ENCODE data around the gene COL23A1.
"Not testable (repeated sequence)": the region's sequence is repeated elsewhere in the genome, so short reads cannot be mapped to it uniquely, and the experiment has no call there.

COL23A1 gene

DNA sequence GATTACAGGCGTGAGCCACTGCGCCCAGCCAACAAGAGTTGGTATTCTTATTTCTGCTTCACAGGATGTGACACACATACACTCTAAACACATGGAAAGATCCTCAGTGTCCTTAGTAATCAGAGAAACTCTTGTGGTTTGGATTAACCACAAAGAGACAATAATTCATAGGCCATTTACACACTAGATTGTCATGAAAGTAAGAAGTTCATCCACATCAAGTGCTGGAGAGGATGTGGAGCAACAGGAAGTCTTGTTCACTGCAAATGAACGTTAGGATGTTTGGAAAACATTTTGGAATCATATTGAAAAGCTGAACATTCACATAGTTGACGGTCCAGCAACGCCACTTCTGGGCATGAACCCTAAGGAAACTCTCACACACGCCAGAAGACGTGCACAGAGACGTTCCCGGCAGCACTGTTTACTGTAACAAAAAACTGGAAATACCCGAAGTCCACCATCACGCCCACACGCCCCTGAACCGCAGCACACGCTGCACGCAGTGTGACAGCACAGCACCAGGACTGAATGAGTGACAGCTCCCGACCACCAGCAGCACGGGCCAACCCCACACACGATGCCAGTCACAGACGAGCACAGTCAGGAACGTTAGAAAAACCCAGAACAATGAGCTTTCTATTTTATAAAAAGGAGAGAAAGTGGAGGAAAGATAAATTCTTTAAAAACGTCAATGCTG, 87.6 kb downstream of the COL23A1 start:
- no peak for DNase-seq

GRCh38 chr5:178499352-178499751, 90.8 kb downstream of the COL23A1 start:
- no peak for DNase-seq

DNA sequence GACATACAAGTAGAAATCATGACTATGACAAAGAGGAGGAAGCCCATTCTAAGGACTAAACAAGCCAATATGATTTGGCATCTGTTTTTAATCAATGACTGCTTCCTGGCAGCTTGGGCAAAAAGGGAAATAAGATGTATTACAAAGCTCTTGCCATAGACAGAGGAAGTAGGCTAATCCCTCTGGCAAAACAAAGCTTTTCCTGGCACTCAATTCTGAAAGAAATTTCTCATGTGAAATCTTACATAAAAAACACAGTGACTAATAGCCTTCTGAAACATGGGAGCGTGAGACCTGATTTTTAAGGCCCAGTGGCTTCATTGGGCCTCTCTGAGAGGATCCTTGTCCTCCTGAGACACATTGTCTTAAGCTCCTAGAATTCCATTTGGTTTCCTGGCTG, 93.6 kb downstream of the COL23A1 start:
- DNase-seq = no peak

- no peak for DNase-seq
These were observed 94.0 kb downstream of the COL23A1 start for GRCh38 chr5:178496214-178496613.

DNA sequence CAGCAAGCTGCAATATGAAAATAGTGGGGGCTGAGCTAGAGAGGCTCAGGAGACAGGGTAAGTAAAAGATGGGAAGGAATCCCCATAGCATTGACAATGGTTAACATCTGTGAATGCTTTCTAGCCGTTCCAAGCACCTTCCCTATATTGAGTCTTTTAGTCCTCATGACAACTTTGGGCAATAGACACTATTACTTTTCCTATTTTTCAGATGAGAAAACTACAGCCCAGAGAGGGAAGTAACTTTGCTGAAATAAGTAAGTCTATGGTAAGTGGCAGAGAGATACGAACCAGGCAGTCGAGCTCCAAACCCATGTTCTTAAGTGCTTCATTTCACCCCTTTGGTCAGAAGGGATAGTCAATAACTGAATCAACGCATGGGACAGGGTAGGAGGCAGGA, 94.5 kb downstream of the COL23A1 start:
- DNase-seq = no peak

GRCh38 chr5:178492278-178492677, 97.9 kb downstream of the COL23A1 start:
- no peak for DNase-seq

GRCh38 chr5:178490935-178491652, 99.1 kb downstream of the COL23A1 start:
- DNase-seq = no peak

DNA sequence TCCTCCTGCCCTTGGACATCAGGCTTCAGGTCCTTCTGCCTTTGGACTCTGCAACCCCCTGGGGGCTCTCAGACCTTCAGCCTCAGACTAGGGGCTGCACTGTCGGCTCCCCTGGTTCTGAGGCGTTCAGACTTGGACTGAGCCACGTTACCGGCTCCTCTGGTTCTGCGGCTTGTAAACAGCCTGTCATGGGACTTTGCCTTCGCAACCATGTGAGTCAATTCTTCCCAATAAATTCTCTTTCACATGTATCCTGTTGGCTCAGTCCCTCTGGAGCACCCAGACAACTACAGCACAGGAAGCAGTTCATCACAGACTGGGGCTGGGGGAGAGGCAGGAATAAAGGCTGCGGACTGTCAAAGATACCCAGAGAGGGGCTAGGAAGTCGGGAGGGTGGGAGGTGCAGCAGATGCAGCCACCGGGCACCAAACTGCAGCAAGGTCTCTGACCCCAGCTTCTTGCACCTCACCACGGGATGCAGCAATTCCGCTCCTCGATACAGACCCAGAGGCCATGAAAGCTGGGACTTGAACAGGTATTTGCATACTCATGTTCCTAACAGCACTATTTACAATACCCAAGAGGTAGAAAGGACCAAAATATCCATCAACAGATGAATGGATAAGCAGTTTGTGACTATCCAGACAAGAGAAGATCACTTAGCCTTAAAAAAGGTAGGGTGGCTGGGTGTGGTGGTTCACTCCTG, 100.8 kb downstream of the COL23A1 start:
- DNase-seq = no peak

DNA sequence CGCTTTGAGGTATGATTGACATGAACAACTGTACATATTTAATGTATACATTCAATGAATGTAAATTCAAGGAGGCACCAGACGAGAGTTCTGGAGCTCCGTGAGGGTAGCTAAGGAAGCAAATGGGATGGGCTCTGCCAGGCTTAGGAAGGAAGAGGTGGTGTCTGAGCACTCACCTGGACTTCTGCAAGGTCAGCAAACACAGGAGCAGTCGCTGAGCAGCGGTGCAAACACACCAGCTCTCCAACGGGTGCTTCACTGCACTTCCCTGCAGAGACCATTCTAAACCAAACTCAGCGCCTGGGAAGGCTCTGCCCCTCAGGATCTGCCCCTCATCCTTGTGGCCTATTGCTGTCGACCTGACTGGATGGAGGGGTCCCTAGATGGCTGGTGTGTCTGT, 101.5 kb downstream of the COL23A1 start:
- DNase-seq = no peak

DNA sequence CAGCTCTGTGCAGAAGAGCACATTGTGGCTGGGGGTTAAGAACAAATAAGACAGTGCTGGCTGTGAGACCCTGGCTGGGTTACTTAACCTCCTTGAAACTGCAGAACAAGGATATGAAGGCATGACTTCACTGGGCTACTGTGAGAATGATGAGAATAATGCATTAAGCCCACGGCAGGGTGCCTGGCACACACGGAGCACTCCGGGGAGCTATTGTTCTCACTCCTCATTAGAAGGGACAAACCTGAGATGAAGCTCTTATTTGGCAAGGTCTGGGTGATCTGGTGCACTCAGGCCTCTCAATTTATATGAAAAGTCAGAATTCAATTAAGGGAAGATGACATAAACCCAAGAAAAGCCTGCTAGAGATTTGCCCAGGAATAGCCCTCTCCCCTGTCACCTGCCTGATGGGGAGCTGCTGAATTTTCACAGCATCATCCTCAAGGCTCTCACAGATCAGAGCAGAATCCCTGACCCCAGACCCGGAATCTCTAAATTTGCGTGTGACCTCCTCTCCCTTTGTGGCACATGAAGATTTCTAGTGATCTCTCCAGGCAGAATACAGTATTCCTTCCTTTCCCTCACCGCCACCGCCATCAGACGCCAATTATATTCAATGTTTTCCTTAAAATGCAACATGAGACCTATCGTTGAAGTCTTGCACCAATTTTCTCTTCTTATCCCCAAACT, 102.1 kb downstream of the COL23A1 start:
- DNase-seq = no peak

DNA sequence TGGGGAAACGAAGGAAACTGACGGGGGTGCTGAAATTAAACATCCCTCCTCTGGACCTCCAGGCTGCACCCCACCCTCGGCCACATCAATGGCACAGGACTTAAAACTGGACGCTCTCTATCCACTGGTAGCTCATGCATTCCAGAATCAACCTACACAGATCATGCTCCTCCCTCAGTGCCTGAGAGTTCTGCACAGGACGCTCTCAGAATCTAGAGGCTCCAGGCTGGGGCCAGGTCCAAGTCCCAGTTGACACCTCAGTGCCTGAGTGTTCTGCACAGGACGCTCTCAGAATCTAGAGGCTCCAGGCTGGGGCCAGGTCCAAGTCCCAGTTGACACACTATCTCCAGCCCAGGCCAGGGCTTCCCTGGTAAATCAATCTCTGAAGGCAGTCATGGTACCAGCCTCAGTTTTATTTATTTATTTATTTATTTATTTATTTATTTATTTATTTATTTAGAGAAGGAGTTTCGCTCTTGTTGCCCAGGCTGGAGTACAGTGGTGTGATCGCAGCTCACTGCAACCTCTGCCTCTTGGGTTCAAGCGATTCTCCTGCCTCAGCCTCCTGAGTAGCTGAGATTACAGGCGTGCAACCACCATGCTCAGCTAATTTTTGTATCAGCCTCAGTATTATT, 103.2 kb downstream of the COL23A1 start:
- DNase-seq = not testable (repeated sequence)

DNA sequence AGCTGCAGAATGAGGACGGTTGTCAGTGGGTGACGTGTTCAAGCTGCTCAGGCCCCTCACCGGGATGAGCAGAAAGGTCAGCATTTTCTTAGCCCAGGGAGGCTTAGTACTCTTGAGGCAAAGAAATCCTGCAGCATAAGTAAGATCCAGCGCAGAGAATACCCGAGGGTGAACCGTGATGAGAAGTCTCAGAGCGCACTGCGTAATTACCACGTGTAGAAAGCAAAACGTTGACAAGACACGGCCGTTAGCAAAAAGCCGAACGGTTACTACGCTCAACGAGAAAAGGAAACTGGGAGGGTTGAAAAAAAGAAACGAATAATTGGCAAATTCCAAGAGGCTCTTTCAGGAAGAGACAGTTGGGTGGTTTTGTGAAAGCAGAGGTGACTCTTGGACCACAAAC, 104.0 kb downstream of the COL23A1 start:
- no peak for DNase-seq

- DNase-seq = peak; percentile 13
These were observed 106.6 kb downstream of the COL23A1 start for GRCh38 chr5:178483620-178484019.

DNA sequence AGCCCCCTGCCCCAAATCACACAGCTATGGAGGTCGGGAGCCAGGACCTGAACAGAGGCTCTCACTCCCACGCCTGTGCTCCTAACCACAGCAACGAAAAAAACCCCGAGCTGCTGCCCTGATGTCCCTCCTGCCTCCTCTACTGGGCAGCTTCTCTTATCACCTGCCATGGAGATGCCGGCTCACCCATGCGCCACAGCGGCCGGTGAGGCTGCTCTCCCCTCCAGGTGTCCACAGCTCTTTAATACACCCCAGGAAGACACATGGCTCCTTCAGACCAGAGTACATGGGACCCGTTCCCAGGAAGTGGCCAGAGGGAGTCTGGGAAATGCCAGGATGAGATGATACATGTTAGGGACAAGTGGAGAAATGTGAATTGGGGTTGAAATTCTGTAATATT, 110.9 kb downstream of the COL23A1 start:
- no peak for DNase-seq

- DNase-seq = no peak
These were observed 111.8 kb downstream of the COL23A1 start for GRCh38 chr5:178478370-178478769.

GRCh38 chr5:178477802-178478201, 112.4 kb downstream of the COL23A1 start:
- DNase-seq = no peak

DNA sequence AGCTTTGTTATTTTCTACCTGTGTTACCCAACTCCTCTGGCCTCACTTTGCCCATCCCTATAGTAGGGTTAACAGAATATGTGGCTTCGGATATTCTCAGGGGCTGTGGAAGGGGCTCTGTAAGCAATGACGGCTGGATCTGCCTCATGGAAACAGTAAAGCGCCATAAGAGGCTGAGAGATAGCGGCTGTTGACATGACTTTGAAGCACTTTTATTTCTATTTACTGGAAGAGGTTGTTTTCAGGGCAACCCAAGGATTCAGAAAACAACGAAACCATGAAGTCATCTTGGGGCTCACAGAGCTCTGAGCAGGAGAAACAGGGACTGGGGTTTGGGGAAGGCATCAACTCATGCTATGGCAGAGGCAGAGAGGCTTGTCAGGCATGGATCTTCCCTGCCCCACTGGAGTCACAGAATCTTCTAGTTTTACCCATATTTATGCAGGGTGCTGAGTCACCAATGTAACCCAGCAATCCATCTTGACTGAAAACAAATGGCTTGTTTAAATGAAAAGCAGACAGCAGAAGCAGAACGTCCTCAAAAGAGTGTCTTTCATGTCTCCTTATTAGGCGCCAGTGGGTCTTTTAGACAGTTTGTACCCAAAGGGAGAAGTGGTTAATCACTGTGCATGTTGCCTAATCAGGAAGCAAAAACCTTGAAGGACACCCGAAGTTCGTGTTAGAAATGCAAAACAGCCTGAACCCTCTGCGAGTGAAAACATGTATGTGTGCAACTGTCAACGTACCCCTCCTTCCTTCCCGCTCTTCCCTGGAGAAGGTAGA, 113.0 kb downstream of the COL23A1 start:
- DNase-seq = no peak

DNA sequence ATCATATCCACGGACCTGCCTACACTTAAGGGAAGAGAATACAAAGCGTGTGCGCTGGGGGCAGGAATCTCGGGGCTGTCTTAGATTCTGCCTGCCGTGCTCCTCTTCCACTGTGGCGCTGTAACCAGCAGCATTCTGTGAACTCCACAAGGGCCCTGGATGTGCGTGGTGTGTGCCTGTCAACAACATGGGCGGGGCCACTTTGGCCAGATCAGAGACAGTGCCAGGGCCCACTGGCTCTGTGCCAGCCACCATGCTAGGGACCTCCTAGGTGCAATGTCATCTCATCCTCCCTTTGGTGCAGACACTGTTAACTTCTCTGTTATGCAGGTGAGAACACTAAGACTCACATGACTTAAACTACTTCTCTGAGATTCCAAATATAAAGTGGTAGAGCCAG, 113.7 kb downstream of the COL23A1 start:
- no peak for DNase-seq

DNA sequence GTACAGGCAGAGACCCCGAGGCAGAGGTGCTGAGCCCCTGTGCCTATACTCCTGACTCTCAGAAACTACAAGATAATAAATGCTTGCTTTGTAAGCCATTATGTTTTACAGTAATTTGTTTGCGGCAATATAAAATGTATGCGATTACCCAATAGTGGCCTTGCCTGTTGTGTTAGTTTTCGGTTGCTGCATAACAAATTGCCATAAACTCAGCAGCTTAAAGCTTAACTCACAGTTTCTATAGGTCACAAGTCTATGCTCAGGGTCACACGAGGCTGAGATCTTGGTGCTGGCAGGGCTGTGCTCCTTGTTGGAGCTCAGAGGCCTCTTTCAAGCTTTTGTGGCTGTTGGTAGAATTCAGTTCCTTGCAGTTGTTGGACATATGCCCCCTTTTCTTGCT, 114.8 kb downstream of the COL23A1 start:
- DNase-seq = no peak

GRCh38 chr5:178474562-178475184, 115.5 kb downstream of the COL23A1 start:
- DNase-seq = no peak

GRCh38 chr5:178473854-178474253, 116.3 kb downstream of the COL23A1 start:
- DNase-seq = no peak

DNA sequence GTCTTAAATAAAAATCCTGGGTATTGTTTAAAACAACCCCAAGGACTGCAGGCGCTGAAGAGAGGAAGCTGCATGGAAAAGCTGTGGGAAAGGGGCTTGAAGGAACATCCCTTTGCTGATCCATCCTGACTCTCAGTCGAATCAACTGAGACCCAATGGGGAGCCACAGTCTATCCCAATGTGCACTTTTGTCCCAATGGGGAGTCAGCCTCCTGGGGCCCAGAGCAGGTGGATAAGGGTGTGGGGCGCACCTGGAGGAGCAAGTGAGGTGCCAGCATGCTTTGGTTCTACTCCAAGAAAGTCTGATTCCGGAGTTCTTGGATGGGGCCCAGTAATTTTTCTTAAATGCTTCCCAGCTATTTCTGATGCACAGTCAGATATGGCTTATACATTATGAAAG, 118.1 kb downstream of the COL23A1 start:
- no peak for DNase-seq
